DND-41 (cell line): ENCODE results near the gene AFF3.

ENCODE experiments used
- ATAC-seq: fragments of 200-7000 bp; cut with Tn5 transposase; 3 replicates; pipeline ENCODE4 v1.9.1; 2021; ENCODE audit warnings: low read depth; ENCODE audit not compliant: insufficient read depth
- DNase-seq: peaks from one replicate; pipeline ENCODE4 v3.0.0-alpha.2; 2020
- H2AFZ ChIP-seq: 2 replicates; pipeline ENCODE4 v1.6.0; 2012; ENCODE audit warnings: low read depth, low read length
- H3K27ac ChIP-seq: 2 replicates; pipeline ENCODE4 v1.5.1; 2012; ENCODE audit warnings: low read length, inconsistent platforms
- H3K27me3 ChIP-seq: fragments of 200-600 bp; sonication (generic); 2 replicates; pipeline ENCODE4 v1.6.0; 2012; ENCODE audit warnings: low read length, mild to moderate bottlenecking, inconsistent platforms; ENCODE audit not compliant: insufficient read depth, poor library complexity
- H3K36me3 ChIP-seq: 2 replicates; pipeline ENCODE4 v1.5.1; 2012; ENCODE audit warnings: low read length, inconsistent platforms; ENCODE audit not compliant: insufficient read depth
- H3K4me1 ChIP-seq: 2 replicates; pipeline ENCODE4 v1.5.1; 2012; ENCODE audit warnings: mild to moderate bottlenecking, low read length; ENCODE audit not compliant: insufficient read depth
- H3K4me2 ChIP-seq: 2 replicates; pipeline ENCODE4 v1.6.0; 2012; ENCODE audit warnings: mild to moderate bottlenecking, moderate library complexity, low read length, inconsistent platforms; ENCODE audit not compliant: insufficient read depth
- H3K4me3 ChIP-seq, 2 experiments: fragments of 200-600 bp in 1 of 2; shearing (Covaris generic) in 1 of 2; 2 replicates each; pipeline ENCODE4 v1.5.1; 2012 to 2016; ENCODE audit warnings: inconsistent platforms in 2 of 2, low read length in 2 of 2, mild to moderate bottlenecking in 2 of 2, low read depth in 1 of 2, moderate library complexity in 1 of 2
- H3K79me2 ChIP-seq: 2 replicates; pipeline ENCODE4 v1.6.0; 2012; ENCODE audit warnings: low read length, inconsistent platforms; ENCODE audit not compliant: insufficient read depth
- H3K9ac ChIP-seq: 2 replicates; pipeline ENCODE4 v1.6.0; 2012; ENCODE audit warnings: low read depth, mild to moderate bottlenecking, inconsistent platforms, low read length, moderate library complexity
- H3K9me3 ChIP-seq: 2 replicates; pipeline ENCODE4 v1.5.1; 2012; ENCODE audit warnings: low read length, moderate library complexity, mild to moderate bottlenecking, inconsistent platforms; ENCODE audit not compliant: insufficient read depth, severe bottlenecking
- H4K20me1 ChIP-seq: 2 replicates; pipeline ENCODE4 v1.6.0; 2012; ENCODE audit warnings: low read length; ENCODE audit not compliant: insufficient read depth
- CTCF ChIP-seq: IDR thresholded peaks from 2 replicates; pipeline ENCODE4 v1.5.1; 2012; ENCODE audit warnings: borderline replicate concordance, low read length, moderate library complexity, mild to moderate bottlenecking; ENCODE audit not compliant: poor library complexity, severe bottlenecking; ENCODE audit errors: extremely low read depth
- EZH2 ChIP-seq: IDR thresholded peaks from 3 replicates; pipeline ENCODE4 v1.6.1; 2012; ENCODE audit warnings: borderline replicate concordance, low read depth, mild to moderate bottlenecking, moderate library complexity, low read length, inconsistent platforms; ENCODE audit not compliant: severe bottlenecking

AFF3 gene

DNA sequence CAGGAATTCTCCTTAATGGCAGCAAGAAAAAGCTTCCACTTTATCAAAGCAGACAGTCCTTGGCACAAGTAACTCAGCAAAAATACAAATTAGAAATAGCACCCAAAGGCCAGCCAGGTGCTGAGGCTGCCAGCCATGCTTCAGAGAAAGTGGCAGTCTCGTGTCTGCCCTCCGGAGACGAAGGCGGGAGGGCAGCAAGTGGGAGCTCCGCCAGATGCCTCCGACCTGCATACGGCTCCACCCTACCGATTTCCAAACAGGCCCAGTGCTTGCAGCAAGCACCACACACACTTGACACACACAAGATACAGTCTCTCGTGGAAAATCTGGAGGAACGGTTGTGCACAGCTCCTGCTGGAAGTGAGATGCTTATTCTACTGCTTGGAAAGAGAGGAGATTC lies 517.7 kb downstream of the AFF3 start:
- TF ChIP-seq EZH2 (no peak), CTCF (no peak)
- Histone ChIP-seq H3K4me1 (no peaks in the 10 kb centered on the region), H3K79me2 (no peaks in the 10 kb centered on the region), H3K36me3 (no peaks in the 10 kb centered on the region), H3K4me2 (no peak overlapping the region), H3K9me3 (no peaks in the 10 kb centered on the region), H3K9ac (no peak overlapping the region), H4K20me1 (peaks cover 6% of the 10 kb centered on the region; the same call in 1 of the 2 replicates), H3K27ac (no peak overlapping the region), H3K27me3 (no peaks in the 10 kb centered on the region), H3K4me3 (no peak overlapping the region), H2AFZ (no peak overlapping the region)
- no peak for ATAC-seq
- no peak for DNase-seq

DNA sequence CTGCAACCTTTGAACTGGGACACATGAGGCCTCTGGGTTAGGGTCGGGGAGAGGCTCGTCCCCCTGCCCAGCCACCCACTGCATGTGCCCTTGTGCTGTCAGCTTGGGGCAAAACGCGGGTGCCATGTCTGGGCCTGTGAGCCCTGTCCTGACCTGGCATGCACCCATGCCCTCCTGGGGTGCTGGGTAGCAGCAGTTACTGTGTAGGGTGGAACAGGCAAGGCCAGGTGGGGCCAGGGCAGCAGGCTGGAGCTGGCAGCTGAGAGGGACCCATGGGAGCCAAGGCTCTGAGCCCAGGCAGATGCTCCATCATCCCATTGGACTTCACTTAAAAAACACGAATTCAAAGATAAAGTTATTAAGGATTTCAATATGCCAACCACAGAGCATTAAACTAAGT lies 518.8 kb downstream of the AFF3 start:
- ATAC-seq = no peak
- no peaks in the 10 kb centered on the region for H3K79me2 ChIP-seq

GRCh38 chr2:99623035-99623434 lies 519.4 kb downstream of the AFF3 start:
- Histone ChIP-seq H3K27ac (no peak overlapping the region), H3K36me3 (no peaks in the 10 kb centered on the region), H2AFZ (no peak overlapping the region), H3K4me2 (no peak overlapping the region), H4K20me1 (peaks cover 7% of the 10 kb centered on the region; the same call in 1 of the 2 replicates), H3K9me3 (no peaks in the 10 kb centered on the region), H3K27me3 (no peaks in the 10 kb centered on the region), H3K4me1 (no peaks in the 10 kb centered on the region), H3K4me3 (no peak overlapping the region), H3K9ac (no peak overlapping the region), H3K79me2 (no peaks in the 10 kb centered on the region)
- TF ChIP-seq EZH2 (no peak), CTCF (no peak)
- DNase-seq = no peak
- ATAC-seq = no peak

More for the DNA sequence above, 518.8 kb downstream of the AFF3 start:
- Histone ChIP-seq H3K9ac (no peak overlapping the region), H3K4me2 (no peak overlapping the region), H3K9me3 (no peaks in the 10 kb centered on the region), H3K4me1 (no peaks in the 10 kb centered on the region), H3K27me3 (no peaks in the 10 kb centered on the region), H3K4me3 (no peak overlapping the region), H2AFZ (no peak overlapping the region), H3K27ac (no peak overlapping the region), H3K36me3 (no peaks in the 10 kb centered on the region), H4K20me1 (peaks cover 7% of the 10 kb centered on the region; the same call in 1 of the 2 replicates)
- DNase-seq = no peak
- TF ChIP-seq CTCF (no peak), EZH2 (no peak)

DNA sequence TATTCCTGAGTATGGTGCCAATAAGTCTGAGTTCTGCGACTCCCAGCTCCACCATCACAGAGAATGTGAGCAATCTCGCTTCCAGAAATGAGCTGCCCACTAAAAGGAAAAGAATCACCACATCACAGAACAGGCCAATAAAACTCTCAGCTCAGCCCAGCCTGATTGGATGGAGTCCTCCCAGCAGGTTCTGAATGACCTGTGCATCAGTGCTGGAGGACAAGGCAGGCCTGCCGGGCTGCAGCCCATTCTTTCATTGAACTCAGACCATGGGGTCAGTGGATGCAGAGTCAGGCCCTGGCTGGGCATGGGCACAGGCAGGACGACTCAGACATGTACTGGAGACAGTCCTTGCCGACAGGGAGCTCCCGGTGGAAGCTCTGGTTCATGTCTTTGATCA lies 519.9 kb downstream of the AFF3 start:
- no peak overlapping the region for H3K27ac ChIP-seq
- no peak overlapping the region for H2AFZ ChIP-seq
- no peak for TF ChIP-seq CTCF
- TF ChIP-seq EZH2 = no peak
- no peaks in the 10 kb centered on the region for H3K9me3 ChIP-seq
- H3K79me2 ChIP-seq = no peaks in the 10 kb centered on the region
- no peak overlapping the region for H3K4me2 ChIP-seq
- DNase-seq (no peak), ATAC-seq (no peak)
- H3K4me1 ChIP-seq = peaks cover 5% of the 10 kb centered on the region; the same call in 1 of the 2 replicates
- no peaks in the 10 kb centered on the region for H3K36me3 ChIP-seq
- no peaks in the 10 kb centered on the region for H3K27me3 ChIP-seq
- H4K20me1 ChIP-seq = peaks cover 7% of the 10 kb centered on the region
- no peak overlapping the region for H3K4me3 ChIP-seq
- H3K9ac ChIP-seq = no peak overlapping the region
